Measurements from ENCODE around the gene ERC1.

ERC1 gene

DNA sequence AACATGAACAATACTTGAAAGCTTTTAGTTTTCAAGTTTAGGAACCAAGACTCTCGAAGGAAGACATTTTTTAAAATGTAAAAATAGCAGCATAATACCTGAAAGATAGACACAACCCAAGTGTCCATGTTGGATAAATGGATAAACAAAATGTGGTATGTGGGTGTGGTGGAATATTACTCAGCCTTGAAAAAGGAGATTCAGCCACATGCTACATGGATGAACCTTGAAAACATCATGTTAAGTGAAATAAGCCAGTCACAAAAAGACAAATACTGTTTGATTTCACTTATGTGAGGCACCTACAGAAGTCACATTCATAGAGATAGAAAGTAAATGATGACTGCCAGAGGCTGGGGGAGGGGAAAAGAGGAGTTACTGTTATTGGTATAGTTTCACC lies 374.7 kb downstream of the ERC1 start:
- TF ChIP-seq, protein P1, sequence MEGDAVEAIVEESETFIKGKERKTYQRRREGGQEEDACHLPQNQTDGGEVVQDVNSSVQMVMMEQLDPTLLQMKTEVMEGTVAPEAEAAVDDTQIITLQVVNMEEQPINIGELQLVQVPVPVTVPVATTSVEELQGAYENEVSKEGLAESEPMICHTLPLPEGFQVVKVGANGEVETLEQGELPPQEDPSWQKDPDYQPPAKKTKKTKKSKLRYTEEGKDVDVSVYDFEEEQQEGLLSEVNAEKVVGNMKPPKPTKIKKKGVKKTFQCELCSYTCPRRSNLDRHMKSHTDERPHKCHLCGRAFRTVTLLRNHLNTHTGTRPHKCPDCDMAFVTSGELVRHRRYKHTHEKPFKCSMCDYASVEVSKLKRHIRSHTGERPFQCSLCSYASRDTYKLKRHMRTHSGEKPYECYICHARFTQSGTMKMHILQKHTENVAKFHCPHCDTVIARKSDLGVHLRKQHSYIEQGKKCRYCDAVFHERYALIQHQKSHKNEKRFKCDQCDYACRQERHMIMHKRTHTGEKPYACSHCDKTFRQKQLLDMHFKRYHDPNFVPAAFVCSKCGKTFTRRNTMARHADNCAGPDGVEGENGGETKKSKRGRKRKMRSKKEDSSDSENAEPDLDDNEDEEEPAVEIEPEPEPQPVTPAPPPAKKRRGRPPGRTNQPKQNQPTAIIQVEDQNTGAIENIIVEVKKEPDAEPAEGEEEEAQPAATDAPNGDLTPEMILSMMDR (conservative IDR thresholded peaks at IDR 0.05; ENCODE audit: low read depth, low read length), result no peak
- H3K4me2 ChIP-seq, result no peak overlapping the region
- 0 out of 2 replicates have a peak, but pooled peaks cover 2% of the 10 kb centered on the region for H3K36me3 ChIP-seq (ENCODE audit: insufficient read depth)
- no peaks in the 10 kb centered on the region for H3K27me3 ChIP-seq (ENCODE audit: insufficient read depth, low read depth)
- no peaks in the 10 kb centered on the region for H3K79me2 ChIP-seq (ENCODE audit: insufficient read depth, low read depth)
- no peak overlapping the region for H3K9ac ChIP-seq
- no peaks in the 10 kb centered on the region for H3K4me1 ChIP-seq (ENCODE audit: low read depth, poor library complexity, severe bottlenecking)
- no peak overlapping the region for H3K27ac ChIP-seq
- H2AFZ ChIP-seq (ENCODE audit: low read depth), result no peak overlapping the region
- H3K4me3 ChIP-seq (IDR thresholded peaks at IDR 0.05; ENCODE audit: insufficient read depth, low read depth, low read length), result no peak overlapping the region
- no peaks in the 10 kb centered on the region for H4K20me1 ChIP-seq (ENCODE audit: insufficient read depth)

DNA sequence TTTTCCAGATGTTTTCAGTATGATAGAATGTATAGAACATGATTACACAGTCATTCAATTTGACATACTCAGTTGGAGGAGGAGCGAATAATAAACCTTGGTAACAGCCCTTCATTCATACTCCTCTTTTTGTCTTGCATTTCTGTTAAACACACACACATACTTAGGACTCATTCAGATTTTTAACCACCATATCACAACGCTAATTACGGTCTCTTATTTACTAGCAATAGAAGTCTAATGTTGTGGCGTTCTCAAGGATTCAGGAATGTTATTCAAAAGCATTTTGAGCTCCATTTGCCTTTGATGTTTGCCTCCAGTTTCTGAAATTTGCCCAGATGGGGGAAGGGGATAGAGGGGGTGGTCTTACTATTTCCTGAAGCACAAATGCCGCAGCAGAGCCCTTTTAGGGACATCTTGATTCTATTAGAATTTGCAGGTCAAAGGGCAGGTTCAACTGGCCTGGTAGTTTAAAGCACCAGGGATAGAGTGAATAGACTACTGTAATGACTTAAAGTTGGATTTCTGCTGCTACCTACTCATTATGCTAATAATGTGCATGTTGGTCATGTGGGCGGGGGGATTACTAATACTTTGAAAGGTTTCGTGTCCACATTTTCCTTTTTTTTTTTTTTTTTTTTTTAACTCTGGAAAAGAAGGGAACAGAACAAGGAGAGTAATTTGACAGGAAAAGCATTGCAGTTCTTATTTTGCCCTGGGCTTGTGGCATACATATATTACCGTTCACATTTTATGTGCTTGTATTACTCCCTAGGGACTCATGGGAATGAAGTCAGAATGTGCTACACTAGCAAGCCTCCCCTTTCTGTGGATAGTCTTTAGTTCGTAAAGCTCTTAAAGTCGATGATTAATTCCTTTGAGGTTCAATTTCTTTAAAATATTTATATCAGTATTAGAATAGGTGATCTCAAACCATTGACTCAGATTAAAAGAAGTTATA lies 376.6 kb downstream of the ERC1 start:
- Histone ChIP-seq H3K36me3 (ENCODE audit: insufficient read depth) (0 out of 2 replicates have a peak, but pooled peaks cover 2% of the 10 kb centered on the region), H3K9ac (no peak overlapping the region), H4K20me1 (ENCODE audit: insufficient read depth) (no peaks in the 10 kb centered on the region), H3K4me3 (IDR thresholded peaks at IDR 0.05; ENCODE audit: insufficient read depth, low read depth, low read length) (no peak overlapping the region), H3K4me2 (no peak overlapping the region), H2AFZ (ENCODE audit: low read depth) (no peak overlapping the region), H3K4me1 (ENCODE audit: low read depth, poor library complexity, severe bottlenecking) (no peaks in the 10 kb centered on the region), H3K27me3 (ENCODE audit: insufficient read depth, low read depth) (no peaks in the 10 kb centered on the region), H3K27ac (no peak overlapping the region), H3K79me2 (ENCODE audit: insufficient read depth, low read depth) (no peaks in the 10 kb centered on the region)
- TF ChIP-seq, protein P1 (conservative IDR thresholded peaks at IDR 0.05; ENCODE audit: low read depth, low read length), result no peak

DNA sequence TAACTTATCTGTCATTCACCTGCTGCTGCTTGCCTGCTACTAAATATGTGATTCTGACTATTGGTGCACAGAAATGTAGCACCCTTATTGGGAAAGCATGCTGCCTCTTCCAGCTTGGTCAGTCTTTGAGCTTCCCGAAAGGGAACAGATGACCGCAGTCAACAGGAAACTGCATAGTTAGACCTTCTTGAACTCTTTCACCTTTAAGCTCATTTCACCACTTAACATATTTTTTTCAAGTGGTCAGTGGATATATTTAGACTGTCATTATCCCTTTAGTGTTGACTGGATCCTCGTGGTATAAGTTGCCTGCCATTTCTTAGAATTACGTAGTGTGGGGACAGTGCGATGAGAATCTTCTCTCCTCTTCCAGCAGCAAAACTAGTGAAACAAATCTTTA lies 378.4 kb downstream of the ERC1 start:
- H3K4me2 ChIP-seq, result no peak overlapping the region
- TF ChIP-seq, protein P1 (conservative IDR thresholded peaks at IDR 0.05; ENCODE audit: low read depth, low read length), result no peak
- H3K9ac ChIP-seq, result no peak overlapping the region
- H4K20me1 ChIP-seq (ENCODE audit: insufficient read depth), result no peaks in the 10 kb centered on the region
- H2AFZ ChIP-seq (ENCODE audit: low read depth), result no peak overlapping the region
- H3K4me3 ChIP-seq (IDR thresholded peaks at IDR 0.05; ENCODE audit: insufficient read depth, low read depth, low read length), result no peak overlapping the region
- H3K4me1 ChIP-seq (ENCODE audit: low read depth, poor library complexity, severe bottlenecking), result no peaks in the 10 kb centered on the region
- 0 out of 2 replicates have a peak, but pooled peaks cover 2% of the 10 kb centered on the region for H3K36me3 ChIP-seq (ENCODE audit: insufficient read depth)
- no peaks in the 10 kb centered on the region for H3K79me2 ChIP-seq (ENCODE audit: insufficient read depth, low read depth)
- H3K27ac ChIP-seq, result no peak overlapping the region
- H3K27me3 ChIP-seq (ENCODE audit: insufficient read depth, low read depth), result no peaks in the 10 kb centered on the region

DNA sequence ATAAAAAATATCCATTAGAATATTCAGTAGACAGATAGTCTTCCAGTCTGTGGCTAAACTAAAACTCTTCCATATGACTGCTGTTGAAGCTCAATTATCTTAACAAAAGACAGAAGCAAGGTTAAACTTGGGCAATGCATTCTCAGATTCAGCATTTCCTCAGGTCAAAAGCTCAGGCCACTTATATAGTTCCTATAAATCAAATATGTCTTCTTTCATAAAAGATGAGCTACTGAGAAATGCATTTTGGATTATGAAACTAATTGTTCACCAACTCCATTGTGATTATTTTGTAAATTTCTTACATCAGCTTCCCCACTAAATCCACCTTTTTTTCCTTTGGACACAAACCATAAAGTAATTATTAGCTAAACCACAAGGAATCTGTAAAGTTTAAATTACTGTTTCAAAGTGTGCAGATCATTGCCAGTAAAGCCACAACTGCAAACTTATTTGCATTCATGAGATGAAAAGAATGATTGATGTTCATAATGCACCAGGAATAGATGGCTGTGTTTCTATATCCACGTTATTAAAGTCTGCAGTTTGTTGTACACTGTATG lies 379.0 kb downstream of the ERC1 start:
- Histone ChIP-seq H3K4me1 (ENCODE audit: low read depth, poor library complexity, severe bottlenecking) (no peaks in the 10 kb centered on the region), H2AFZ (ENCODE audit: low read depth) (no peak overlapping the region), H3K27me3 (ENCODE audit: insufficient read depth, low read depth) (no peaks in the 10 kb centered on the region), H3K79me2 (ENCODE audit: insufficient read depth, low read depth) (no peaks in the 10 kb centered on the region), H3K4me3 (IDR thresholded peaks at IDR 0.05; ENCODE audit: insufficient read depth, low read depth, low read length) (no peak overlapping the region), H3K27ac (no peak overlapping the region), H3K4me2 (no peak overlapping the region), H4K20me1 (ENCODE audit: insufficient read depth) (no peaks in the 10 kb centered on the region), H3K9ac (no peak overlapping the region), H3K36me3 (ENCODE audit: insufficient read depth) (0 out of 2 replicates have a peak, but pooled peaks cover 2% of the 10 kb centered on the region)
- TF ChIP-seq, protein P1 (conservative IDR thresholded peaks at IDR 0.05; ENCODE audit: low read depth, low read length), result no peak
